Fibroblast of lung (primary cell): Measurements from ENCODE around the gene IZUMO4.

ENCODE experiments used
- CTCF ChIP-seq, 2 donors: IDR thresholded peaks in 1 of 2; conservative IDR thresholded peaks in 1 of 2; 1 replicate in 1 of 2; 2 replicates in 1 of 2; pipeline ENCODE4 v1.5.1; 2011 to 2012; ENCODE audit warnings: low read length in 2 of 2, control low read depth in 1 of 2, inconsistent platforms in 1 of 2, low read depth in 1 of 2, mild to moderate bottlenecking in 1 of 2
- EZH2 ChIP-seq: IDR thresholded peaks from 2 replicates; pipeline ENCODE4 v1.5.1; 2012; ENCODE audit warnings: low read length, control low read depth, mild to moderate bottlenecking; ENCODE audit errors: missing control alignments

GRCh38 chr19:2061495-2062388 lies 35.0 kb upstream of the IZUMO4 start:
- TF ChIP-seq CTCF (conservative IDR thresholded peaks at IDR 0.05 in 1 of 2, IDR thresholded peaks at IDR 0.05 in 1 of 2; ENCODE audit: low read depth in 1 of 2, low read length in 2 of 2) (no peak), EZH2 (no peak)
